ENCODE measurements around the gene NPHS1. TPM values are rescaled to one million over a fixed set of nuclear protein-coding genes. Genes with fewer than 3 reads are reported as not detected.

Gene NPHS1
- total and polyA plus RNA-seq, 9 donors, result 0.01 to 1.0 (median 0.12) TPM; not detected in 6

DNA sequence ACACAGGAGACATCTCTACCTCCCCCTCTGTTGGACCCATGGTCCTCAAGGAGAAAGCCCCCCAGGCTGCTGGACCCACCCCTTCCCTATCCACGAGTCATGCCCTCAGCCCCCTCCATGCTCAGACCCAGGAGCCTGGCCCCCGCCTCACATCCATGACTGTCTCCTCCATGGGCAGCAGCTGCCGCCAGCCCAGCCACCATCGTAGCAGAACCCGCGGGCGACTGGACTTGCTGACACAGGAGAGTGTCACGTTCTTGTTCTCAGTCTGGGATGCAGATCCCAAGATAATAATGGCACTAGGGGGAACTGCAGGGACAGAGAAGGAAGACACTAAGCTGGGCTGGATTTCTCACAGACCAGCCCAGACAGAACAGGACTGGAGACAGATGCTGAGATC lies 3.8 kb downstream of the NPHS1 start:
- H3K27me3 ChIP-seq, result no peaks in the 10 kb centered on the region
- TF ChIP-seq POLR2A (IDR thresholded peaks at IDR 0.05), result no peak
- TF ChIP-seq, protein P1, sequence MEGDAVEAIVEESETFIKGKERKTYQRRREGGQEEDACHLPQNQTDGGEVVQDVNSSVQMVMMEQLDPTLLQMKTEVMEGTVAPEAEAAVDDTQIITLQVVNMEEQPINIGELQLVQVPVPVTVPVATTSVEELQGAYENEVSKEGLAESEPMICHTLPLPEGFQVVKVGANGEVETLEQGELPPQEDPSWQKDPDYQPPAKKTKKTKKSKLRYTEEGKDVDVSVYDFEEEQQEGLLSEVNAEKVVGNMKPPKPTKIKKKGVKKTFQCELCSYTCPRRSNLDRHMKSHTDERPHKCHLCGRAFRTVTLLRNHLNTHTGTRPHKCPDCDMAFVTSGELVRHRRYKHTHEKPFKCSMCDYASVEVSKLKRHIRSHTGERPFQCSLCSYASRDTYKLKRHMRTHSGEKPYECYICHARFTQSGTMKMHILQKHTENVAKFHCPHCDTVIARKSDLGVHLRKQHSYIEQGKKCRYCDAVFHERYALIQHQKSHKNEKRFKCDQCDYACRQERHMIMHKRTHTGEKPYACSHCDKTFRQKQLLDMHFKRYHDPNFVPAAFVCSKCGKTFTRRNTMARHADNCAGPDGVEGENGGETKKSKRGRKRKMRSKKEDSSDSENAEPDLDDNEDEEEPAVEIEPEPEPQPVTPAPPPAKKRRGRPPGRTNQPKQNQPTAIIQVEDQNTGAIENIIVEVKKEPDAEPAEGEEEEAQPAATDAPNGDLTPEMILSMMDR (IDR thresholded peaks at IDR 0.05), result no peak
- TF ChIP-seq EP300 (IDR thresholded peaks at IDR 0.05), result no peak
- H3K4me3 ChIP-seq, result no peak overlapping the region
- peaks cover 2% of the 10 kb centered on the region for H3K4me1 ChIP-seq (ENCODE audit: insufficient read depth)
- no peaks in the 10 kb centered on the region for H3K36me3 ChIP-seq
- WGBS, 3 donors, result 76 to 82% (median 78%) methylated on average over 8 of the region's 8 CpGs
- peaks cover 0 to 5% of the 10 kb centered on the region in 2 donors for H3K9me3 ChIP-seq
- H3K27ac ChIP-seq, result no peak overlapping the region
- no peak for DNase-seq
- intact Hi-C loops (cut with DNase I), result no loop called here

DNA sequence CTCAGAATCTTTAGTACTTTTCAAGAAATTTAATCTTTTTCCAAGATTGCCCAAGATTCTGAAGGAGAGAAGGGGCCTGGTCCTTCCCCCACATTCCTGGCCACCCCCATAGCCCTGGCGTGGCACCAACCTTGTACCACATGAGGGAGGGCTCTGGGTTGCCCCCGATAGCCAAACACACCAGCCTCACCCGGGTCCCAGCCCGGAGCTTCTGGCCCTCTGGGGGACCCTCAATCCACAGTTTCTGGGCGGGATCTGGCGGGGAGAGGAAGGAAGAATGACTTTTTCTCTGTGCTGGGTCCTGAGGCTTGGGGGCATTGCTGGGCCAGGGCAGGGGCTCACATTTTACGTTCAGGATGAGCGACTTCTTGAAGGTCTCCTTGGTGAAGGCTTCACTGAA lies 4.4 kb downstream of the NPHS1 start:
- Histone ChIP-seq H3K27me3 (no peaks in the 10 kb centered on the region), H3K36me3 (no peaks in the 10 kb centered on the region), H3K4me3 (no peak overlapping the region), H3K27ac (no peak overlapping the region), H3K9me3 (peaks cover 0 to 5% of the 10 kb centered on the region in 2 donors), H3K4me1 (ENCODE audit: insufficient read depth) (peaks cover 2% of the 10 kb centered on the region)
- intact Hi-C loops (cut with DNase I), result no loop called here
- no peak for DNase-seq
- TF ChIP-seq, protein P1 (IDR thresholded peaks at IDR 0.05), result no peak
- TF ChIP-seq EP300 (IDR thresholded peaks at IDR 0.05) (no peak), POLR2A (IDR thresholded peaks at IDR 0.05) (no peak)
- WGBS, 3 donors, result 75 to 80% (median 75%) methylated on average over 8 of the region's 8 CpGs

DNA sequence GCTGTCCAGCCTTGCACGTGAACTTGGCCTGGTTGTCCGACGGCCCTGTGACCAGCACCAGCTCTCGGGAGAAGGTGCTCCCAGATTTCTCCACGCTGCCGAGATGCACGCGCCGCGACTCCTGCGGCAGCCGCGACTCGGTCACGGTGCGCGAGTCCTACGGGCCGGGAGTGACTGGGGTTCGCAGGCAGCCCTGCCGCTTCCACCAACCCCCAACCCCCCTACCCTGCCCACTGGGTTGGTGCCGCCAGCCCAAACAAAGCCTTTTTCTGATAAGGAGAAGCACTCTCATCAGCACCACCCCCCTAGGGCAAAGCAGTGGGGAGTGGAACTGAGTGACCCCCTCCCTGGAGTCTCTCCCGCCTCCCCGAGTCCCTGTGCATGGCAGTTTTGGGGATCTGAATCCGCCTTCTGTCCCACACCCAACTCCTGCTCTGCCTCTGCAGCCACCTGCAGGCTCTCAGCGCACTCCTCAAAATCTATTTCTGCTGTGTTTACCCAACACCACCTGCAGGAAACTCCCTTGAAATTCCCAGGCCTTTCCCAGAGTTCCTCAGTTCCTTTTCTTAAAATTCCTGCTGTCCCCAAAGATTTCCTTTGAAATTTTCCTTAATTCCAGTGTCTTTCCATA lies 6.2 kb downstream of the NPHS1 start:
- WGBS, 3 donors, result 1 to 3% (median 2%) methylated on average over 14 to 26 of the region's 26 CpGs
- H3K9me3 ChIP-seq, result peaks cover 0 to 5% of the 10 kb centered on the region in 2 donors
- peaks cover 2% of the 10 kb centered on the region for H3K4me1 ChIP-seq (ENCODE audit: insufficient read depth)
- no peak for TF ChIP-seq POLR2A (IDR thresholded peaks at IDR 0.05)
- TF ChIP-seq, protein P1 (IDR thresholded peaks at IDR 0.05), result no peak
- TF ChIP-seq EP300 (IDR thresholded peaks at IDR 0.05), result no peak
- H3K27me3 ChIP-seq, result no peaks in the 10 kb centered on the region
- H3K27ac ChIP-seq, result no peak overlapping the region
- intact Hi-C loops (cut with DNase I), result no loop called here
- no peak for DNase-seq
- no peak overlapping the region for H3K4me3 ChIP-seq
- no peaks in the 10 kb centered on the region for H3K36me3 ChIP-seq

DNA sequence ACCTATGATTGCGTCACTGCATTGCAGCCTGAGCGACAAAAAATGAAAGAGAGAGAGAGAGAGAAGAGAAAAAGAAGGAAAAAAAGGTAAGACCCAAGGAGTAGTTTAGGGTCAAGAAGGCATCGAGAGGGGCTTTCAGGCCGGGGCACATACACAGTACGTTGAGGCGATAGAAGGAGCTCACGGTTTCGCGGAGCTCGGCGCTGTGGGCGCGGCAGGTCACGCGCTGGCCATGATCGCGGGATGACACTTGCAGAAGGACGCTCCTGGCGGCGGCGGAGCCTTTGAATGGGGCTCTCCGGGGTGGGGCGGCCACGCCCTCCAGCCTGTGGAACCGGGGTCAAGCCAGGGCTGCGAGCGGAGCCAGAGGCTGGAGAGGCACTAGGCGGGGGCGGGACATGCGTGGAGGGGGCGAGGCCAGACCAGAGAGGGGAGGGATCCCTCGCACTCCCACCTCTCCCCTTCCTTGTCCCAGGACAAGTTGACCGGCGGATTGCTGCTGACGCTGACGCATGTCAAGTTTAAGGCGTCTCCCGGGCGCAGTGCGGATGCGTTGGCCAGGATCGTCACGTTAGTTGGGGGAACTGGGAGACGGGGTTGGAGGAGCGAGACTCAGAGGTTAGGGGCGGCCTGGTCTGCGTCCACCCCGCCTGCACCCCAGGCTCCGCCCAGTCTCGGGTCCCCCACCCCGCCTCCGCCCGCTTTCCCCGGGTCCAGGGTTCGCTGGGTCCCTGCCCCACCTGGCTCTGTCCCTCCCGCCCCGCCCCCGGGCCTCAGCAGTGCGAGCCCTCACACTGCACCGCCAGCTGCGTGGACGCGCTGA lies 6.9 kb downstream of the NPHS1 start:
- Histone ChIP-seq H3K27me3 (no peaks in the 10 kb centered on the region), H3K4me1 (ENCODE audit: insufficient read depth) (peaks cover 2% of the 10 kb centered on the region), H3K36me3 (no peaks in the 10 kb centered on the region), H3K9me3 (peaks cover 0 to 5% of the 10 kb centered on the region in 2 donors), H3K4me3 (no peak overlapping the region), H3K27ac (no peak overlapping the region)
- 1 to 5% (median 3%) methylated on average over 47 to 63 of the region's 63 CpGs for WGBS, 3 donors
- DNase-seq, result no peak
- intact Hi-C loops (cut with DNase I), result no loop called here
- TF ChIP-seq, protein P1 (IDR thresholded peaks at IDR 0.05), result no peak
- TF ChIP-seq EP300 (IDR thresholded peaks at IDR 0.05) (no peak), POLR2A (IDR thresholded peaks at IDR 0.05) (no peak)
